Dedifferentiated amniotic fluid mesenchymal stem cell (primary cell): ENCODE measurements around the gene CD99.

Experiments used
- DNase-seq: peaks from one replicate; pipeline ENCODE4 v3.0.0-alpha.2; 2016; ENCODE audit errors: extremely low spot score

CD99 gene

DNA sequence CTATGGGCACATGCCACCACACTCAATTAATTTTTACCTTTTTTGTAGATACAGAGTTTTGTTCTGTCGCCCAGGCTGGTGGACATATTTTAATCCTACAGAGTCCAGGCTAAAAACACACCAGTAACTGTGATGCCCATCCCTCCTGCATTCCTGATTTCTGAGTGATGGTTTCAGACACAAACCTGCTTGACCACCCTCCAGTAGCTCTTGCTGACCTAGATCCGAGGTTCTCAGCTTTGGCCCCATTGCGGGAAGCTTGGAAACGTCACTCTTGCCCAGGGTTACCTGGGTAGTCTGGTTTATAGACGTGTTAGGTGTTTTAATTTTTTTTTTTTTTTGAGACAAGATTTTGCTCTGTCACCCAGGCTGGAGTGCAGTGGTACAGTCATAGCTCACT is 7.5 kb downstream of the CD99 start:
- DNase-seq = no peak

DNA sequence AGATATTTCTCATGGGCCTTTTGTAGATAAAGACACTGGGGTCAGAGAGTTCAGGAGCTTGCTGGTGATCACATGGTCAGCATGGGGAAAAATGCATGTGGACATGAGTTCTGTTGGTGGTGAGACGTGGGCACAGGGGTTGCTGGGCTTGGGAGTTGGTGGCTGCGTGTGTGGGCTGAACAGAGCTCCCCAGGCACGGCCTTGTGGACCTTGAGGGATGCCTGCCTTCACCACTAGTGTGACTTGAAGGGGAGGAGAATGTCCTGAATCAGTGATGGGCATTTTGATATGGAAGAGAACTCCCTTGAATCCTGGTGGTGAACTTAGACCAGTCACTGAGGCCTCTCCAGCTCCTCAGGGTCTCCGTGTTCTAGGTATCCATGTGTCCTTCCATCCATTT is 8.9 kb downstream of the CD99 start:
- no peak for DNase-seq

DNA sequence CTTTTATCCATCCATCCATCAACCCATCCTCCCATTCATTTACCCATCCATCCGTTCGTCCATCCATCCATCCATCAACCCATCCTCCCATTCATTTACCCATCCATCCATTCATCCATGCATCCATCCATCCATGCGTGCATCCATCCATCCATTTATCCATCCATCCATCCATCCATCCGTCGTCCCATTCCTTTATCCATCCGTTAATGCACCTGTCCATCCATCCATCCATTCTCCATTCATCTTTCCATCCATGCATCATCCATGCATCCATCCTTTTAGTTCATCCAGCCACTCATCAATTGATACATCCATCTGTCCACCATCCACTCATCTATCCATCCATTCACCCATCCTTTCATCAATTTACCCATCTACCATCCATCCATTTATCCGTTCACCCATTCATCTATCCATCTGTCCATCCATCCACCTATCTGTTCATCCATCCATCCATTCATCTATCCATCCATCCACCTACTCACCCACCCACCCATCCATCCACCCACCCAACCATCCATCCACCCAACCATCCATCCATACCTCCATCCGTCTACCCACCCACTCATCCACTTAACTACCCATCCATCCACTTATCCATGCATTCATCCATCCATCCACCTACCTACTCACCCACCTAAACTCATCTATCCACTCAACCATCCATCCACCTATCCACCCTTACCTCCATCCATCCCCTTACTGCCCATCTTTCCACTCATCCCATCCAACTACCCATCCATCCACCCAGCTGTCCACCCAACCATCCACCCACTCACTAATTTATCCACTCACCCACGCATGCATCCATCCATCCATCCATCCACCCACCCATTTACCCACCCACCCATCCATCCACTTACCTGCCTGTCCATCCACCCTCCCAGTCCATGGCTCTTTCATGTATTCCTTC is 9.6 kb downstream of the CD99 start:
- DNase-seq = no peak

DNA sequence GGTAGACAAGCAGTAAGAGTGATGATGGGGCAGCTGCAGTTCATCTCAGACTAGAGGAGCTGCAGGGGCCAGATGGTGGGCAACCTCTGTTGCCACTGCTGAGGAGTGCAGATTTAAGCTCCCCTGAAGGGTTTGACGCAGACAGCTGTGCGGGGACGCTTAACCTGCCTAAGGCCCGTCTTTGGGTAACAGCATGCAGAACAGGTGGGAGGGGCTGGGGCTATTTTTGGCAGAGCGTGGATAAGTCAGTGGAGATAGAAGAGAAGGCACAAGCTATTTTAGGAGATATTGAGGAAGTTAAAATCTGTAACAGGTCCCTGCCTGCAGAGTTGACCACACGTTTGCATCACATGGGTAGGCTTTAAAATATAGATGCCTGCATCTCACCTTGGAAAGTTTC is 10.5 kb downstream of the CD99 start:
- no peak for DNase-seq

DNA sequence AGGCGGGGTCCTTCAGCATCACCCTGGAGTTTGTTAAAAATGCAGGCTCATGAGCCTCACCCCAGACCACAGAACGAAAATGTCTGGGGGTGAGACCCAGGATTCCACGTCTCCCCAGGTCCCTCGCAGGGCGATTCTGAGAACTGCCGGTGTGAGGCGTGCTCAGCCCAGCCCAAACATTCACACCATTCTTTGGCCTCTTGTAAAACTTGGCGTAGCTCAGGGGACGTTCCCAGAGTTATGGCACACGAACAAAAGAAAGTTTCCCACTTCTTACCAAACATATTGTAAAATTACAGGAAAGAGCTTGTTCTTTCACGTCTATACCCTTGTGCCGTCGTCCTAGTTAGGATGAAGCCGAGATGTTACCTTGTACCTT is 12.9 kb downstream of the CD99 start:
- DNase-seq = no peak

DNA sequence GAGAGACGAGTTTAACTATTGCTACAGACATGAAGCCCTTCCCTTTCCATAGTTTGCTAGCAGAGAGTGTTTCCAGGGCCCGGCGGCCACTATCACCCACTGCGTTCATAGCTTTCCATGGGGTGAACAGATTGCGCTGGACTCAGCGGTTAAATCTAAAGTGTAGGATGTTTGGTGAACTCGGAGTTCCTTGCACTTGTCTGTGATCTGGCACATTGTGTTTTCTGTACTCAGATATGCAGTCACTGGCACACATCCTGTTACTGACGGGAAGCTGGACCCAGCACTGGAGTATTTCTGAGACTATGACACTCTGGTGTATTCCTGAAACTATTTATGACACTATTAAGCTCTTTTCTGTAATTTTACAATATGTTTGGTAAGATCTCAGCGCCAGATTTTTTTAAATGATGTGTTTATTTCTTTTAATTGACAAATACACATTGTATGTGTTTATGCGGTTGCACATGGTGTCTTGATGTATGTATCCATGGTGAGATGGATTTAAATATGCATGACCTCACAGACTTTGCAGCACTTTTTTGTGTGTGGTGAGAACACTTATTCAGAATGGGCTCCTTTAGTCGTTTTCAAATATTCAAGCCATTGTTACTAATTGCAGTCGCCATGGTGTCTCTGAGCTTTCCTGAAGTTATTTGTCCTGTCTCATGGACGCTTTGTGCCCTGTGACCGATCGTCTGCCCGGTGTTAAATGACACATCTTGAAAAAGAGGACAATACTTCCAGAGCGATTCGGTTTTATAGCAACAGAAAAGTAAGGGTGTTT is 14.1 kb downstream of the CD99 start:
- no peak for DNase-seq

DNA sequence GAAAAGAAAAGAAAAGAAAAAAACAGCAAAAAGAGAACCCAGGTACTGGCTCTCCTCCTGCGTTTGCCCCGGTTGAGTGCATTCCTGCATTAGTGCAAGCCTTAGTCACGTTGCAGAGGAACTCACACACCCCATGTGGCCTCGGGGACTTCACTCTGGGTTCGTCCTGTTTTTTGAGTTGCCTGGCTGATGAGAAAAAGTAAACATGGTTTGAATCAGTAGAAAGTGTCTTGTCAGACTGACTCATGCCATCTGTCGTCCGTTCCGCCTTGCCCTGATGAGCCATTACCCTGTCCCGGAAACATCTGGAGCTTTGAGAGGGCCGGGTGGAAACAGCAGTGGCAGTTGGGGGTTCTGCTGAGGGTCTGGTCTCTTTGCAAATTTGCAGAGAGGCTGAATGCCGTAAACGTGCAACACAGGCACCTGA is 16.3 kb downstream of the CD99 start:
- DNase-seq = peak; percentile 89

DNA sequence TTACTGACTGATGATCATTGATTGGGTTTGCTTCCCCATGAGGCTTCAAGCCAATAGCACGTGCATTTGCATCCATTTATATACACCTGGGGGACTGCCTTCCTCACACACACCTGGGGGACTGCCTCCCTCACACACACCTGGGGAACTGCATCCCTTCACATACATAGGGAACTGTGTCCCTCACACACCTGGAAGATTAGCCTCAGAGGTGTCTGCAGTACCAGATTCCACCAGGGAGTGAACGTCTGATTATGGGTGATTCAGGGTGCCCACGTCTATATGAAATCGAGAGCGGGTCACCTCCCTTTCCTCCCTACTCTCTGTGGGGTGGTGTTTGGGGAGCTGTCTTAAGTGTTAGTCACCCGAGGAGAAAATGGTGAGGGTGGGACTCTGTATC is 16.9 kb downstream of the CD99 start:
- no peak for DNase-seq

DNA sequence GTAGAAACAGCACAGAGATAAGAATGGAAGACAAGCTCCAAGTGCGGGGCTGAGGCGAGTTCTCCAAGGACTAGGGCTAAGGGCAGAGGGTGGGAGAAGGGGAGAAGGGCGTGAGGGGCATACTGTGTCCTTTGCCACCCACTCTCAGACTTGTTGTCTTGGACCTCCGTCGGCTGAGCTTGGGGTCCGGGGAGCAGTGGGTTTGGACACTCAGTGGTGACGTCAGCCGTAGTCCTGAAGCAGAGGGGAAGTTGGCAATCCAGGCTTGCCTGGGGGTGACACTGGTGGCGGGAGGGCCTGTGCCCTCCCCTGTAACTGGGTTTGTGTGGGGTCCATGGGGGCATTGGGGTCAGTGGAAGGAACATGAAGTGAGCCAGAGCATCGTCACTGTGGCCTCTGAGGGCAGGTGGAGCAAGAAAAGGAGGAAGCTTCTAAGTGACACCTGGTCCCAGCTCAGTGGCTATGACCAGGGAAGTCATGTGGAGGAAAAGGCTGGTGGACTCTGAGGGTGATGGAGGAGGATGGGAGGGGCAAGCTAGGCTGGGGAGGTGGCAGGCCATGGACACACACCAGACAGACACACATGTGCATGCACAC is 17.6 kb downstream of the CD99 start:
- DNase-seq = no peak

DNA sequence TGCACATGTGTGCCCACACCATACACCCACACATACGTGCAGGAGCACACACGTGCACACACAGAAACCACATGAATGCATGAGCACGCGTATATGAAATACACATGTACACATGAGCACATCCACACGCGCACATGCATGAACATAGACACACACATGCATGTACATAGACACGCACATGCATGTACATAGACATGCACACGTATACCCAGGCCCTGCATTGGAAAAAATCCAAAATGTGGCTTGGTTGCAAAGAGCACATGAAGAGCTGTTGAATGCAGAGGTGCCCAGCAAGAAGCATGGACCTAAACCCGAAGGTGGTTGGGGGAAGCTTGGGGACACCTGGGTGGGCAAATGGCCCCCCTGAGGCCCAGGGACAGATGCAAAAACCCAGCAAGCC is 18.5 kb downstream of the CD99 start:
- no peak for DNase-seq

DNA sequence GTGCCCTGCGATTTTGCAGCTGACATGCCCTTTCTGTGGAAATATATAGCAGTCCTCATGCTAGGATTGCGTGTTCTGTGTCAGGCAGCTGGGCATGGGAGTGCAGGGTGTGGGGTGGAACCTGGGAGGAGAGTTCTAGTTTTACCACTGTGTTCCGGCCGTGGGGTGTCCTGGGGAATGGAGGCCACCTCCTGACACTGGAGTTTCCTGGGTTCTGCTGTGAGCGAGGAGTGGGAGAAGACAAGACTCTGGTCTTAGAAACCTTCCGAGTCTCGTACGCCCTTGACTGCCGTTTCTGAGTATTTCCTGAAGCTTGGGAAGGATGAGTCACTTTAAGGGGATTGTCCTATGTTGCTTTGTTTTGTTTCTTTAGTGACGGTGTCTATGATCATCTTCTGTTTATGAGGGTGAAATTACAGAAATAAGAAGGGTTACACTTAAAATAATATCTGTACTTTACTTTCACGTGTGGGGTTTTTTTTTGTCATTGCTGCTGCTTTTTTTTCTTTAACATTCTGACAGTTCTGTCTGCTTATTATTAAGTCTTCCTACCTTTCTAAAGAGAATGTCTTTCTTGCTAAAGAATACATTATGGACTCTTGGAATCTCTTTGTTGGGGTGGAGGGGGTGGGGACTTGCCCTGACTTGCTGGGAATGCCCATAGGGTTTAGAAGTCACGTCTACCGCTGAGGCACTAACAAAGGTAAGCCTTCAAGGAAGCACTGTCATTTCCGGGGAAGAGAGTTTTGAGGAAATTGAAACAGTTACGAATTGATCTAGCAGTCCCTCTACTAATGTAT is 19.1 kb downstream of the CD99 start:
- DNase-seq = peak; percentile 79

DNA sequence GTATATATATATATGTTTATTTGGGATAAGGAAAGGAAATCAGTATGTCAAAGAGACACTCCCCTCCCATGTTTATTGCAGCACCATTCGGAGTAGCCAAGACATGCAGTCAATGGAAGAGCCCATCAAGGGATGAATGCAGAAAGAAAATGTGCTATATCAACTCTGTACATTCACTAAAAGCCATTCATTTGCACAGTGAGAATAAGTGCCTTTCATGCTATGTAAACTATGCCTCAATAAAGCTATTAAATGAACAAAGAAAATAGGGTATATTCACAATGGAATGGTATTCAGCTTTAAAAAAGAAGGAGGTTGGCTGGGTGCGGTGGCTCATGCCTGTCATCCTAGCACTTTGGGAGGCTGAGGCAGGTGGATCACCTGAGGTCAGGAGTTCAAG is 20.3 kb downstream of the CD99 start:
- DNase-seq = no peak

DNA sequence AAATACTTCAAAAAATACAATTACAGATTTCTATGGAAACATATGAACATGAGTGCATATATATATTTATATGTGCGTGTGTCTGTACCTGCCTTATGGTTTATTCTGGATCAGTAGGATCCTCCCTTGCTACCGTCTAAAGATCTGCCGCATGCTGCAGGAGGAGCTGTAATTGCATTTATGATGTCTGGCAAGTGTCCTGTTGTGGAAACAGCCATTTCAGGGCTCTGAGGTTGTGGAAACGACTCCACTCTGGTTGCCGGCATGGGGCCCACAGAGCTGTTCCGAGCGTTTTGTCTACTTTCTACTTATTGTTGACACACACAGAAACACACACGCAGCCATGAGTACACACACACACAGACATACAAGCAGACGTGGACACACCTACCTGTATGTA is 21.3 kb downstream of the CD99 start:
- DNase-seq = no peak

DNA sequence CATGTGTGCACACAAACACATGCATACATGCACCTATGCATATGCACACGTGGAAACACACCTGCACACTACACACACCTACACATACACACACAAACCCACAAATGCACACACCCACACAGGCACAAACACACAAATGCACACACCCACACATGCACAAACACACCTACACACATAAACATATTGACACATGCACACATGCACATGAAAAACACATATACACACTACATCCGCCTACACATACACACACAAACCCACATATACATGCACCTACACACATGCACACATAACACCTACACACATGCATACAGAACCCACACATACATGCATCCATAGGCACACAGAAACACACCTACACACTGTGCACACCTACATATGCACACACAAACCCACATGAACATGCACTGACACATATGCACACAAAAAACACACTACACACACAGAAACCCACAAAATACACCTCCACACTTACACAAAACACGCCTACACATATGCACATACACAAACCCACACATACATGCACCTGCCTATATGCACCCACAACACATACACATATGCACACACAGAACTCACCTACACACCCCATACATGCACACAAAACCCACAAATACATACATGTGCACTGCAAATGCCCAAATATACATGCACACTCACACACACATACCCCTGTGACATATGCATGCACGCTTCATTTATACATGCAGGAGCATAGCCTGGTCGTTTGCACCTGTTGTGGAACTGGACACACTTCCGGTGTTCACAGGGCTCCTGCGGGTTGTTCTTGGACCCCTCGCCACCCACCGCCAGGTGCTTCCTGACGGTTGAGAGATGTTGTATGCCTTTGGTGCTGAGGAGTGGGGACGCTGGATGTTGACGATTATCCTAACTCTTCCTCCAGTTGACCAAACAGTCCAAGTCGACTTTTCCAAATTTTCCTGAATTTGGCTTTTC is 22.1 kb downstream of the CD99 start:
- DNase-seq = no peak

DNA sequence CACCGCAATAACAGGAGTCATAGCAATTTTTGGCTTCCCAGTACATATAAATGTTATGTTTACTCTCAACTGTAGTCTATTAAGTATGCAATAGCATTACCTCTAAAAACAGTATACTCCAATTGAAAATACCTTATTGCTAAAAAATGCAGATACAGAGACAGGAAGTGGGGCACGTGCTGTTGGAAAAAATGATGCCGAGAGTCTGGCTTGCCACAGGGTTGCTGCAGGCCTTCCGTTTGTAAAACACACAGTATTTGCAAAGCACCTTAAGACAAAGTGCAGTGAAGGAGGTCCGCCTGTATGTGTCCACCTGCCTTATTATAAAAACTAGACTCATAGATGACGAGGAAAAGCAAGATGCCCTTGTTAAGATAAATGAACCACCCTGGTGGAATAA is 23.5 kb downstream of the CD99 start:
- DNase-seq = no peak

DNA sequence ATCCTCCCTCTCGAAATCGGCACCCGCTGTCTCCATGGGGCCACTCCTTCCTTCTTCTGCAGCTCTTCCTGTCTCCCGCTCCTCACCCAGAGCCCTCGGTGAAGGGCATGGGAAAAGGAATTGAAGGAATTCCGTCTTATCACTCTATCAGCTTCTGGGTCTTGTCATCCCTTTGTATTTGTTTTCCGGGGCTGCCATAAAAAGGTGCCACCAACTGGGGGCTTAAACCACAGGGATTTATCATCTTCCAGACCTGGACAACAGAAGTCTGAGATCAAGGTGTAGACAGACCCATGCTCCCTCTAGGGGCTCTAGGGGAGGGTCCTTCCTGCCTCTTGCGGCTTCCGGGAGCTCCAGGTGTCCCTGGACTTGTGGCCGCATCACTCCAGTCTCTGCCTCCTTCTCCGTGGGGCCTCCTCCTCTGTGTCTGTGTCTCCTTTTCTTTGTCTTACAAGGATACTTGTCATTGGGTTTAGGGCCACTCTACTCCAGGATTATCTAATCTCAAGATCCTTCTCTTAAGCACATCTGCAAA is 24.0 kb downstream of the CD99 start:
- no peak for DNase-seq

DNA sequence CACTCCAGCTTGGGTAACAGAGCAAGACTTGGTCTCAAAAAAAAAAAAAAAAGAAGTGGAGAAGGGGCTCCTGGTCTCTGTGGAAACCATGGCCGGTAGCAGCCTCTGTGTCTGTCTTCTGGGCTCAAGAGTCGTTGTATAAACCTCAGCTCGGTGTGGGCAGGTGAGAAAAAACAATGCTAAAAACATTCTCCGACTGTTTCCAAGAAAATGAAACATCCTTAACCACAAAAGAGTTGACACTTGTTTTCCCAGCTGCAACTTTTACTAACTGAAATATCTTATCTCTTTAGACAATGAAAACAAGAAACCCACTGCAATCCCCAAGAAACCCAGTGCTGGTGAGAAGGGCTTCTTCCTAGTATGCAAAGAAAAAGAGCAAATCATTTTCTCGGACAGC is 26.2 kb downstream of the CD99 start:
- DNase-seq = no peak

DNA sequence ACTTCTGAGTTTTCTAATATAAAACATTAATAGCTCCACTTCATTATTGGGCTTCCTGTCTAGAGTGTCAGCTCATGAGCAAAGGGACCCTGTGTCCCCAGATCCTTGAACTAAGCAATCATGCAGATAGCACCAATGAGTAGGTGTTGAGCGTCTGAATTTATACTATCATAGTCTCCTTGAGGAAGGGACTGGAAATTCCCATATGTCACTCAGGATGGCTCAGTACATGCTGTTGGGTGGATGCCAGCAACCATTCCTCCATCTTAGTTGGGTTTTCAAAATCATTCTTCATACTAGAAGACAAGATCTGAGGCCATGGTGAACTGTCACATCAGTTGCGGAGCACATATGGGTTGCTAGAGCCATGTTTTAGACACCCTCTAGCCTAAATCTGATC is 27.7 kb downstream of the CD99 start:
- no peak for DNase-seq

DNA sequence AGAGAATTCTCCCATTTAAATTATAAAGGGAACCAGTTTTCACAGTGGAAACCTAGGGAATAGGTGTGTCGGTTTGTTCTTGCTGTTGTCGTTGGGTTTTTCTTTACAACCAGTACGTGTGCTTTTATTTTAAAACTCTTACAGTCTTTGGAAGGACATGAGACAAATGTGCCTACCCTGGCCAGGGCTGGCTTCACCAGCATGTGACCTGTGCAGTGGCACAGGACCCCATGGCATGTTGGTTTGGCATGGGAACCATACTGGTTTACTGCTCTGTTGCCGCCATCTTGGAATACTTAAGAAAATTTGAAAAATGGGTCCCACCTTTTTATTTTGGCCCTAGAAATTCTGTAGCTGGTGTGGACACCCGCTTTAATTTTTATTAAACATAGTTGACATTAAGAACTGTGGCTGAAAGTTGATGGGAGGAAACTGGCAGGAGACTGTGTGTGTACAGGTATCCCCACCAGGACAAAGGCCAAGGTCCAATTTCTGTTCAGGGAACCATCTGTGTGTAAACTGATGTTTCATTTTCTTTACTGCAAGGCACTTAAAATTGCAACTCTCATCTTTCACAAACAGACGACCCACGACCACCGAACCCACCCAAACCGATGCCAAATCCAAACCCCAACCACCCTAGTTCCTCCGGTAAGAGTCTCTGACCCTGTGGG is 28.8 kb downstream of the CD99 start:
- no peak for DNase-seq

DNA sequence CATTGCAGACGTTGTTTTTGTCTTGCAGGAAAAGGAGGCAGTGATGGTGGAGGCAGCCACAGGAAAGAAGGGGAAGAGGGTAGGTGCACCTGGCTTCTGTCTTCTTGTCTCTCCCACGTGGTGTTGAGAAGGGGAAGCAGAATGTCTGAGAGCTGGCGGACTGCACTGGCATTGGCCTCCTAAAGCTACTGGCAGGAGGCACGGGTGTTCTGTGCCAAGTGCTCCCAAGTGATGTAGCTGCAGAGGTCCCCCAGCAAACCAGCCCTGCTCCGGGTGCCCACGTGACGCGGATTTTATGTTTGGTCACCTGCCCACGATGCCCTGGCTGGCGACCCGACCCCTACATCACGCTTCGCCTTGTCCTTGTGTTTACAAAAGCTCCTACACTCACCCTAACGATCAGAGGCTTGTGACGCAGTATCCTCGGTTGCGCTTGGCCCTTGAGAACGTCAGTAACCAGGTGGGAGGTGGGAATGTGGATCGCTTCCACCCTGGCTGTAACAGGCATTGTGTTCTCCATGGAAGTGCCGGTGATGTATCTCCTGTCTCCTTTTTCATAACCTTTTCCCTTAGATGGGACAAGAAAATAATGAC is 32.3 kb downstream of the CD99 start:
- DNase-seq = no peak
